ENCODE results near the gene IDUA. TPM values are rescaled to one million over a fixed set of nuclear protein-coding genes. Genes with fewer than 3 reads are reported as not detected.
A peak's percentile ranks its signal among the peaks of the same experiment; 100 is the strongest.

The IDUA gene
- total RNA-seq, 2 donors from 2014 or later: 22.4 to 25.6 TPM

GRCh38 chr4:1047976-1048772 is 61.3 kb downstream of the IDUA start:
- Histone ChIP-seq H3K27me3 (ENCODE audit: control insufficient read depth, insufficient read depth, low read length, poor library complexity, severe bottlenecking) (peaks cover 96% of the 10 kb centered on the region), H3K4me3 (ENCODE audit: low read length) (no peak overlapping the region), H3K4me1 (ENCODE audit: control insufficient read depth, insufficient read depth, low read length) (no peaks in the 10 kb centered on the region), H3K36me3 (ENCODE audit: control insufficient read depth, insufficient read depth, low read length) (no peaks in the 10 kb centered on the region), H3K27ac (ENCODE audit: low read depth, low read length) (no peak overlapping the region), H3K9me3 (ENCODE audit: control insufficient read depth, low read length) (no peaks in the 10 kb centered on the region), H3K9ac (ENCODE audit: extremely low read depth, low read length, poor library complexity, severe bottlenecking) (no peak overlapping the region)
- no peaks in the 10 kb centered on the region for H3K4me1 Mint-ChIP-seq
- DNase-seq: peak; percentile 49
- H3K27ac Mint-ChIP-seq: no peak overlapping the region
- WGBS, 2 experiments (ENCODE audit: insufficient coverage in 1 of 2, insufficient read length in 1 of 2): 88 to 93% methylated on average over 19 to 34 of the region's 34 CpGs
- no peaks in the 10 kb centered on the region for H3K36me3 Mint-ChIP-seq (ENCODE audit: low read depth)
- H3K27me3 Mint-ChIP-seq (ENCODE audit: insufficient read depth): peaks cover 86% of the 10 kb centered on the region
- H3K9me3 Mint-ChIP-seq: peaks cover 3% of the 10 kb centered on the region
- TF ChIP-seq CTCF (conservative IDR thresholded peaks at IDR 0.05): no peak
- no peak overlapping the region for H3K4me3 Mint-ChIP-seq

- Mint-ChIP-seq H3K4me1 (no peaks in the 10 kb centered on the region), H3K36me3 (ENCODE audit: low read depth) (no peaks in the 10 kb centered on the region), H3K27me3 (ENCODE audit: insufficient read depth) (peaks cover 88% of the 10 kb centered on the region), H3K4me3 (no peak overlapping the region), H3K27ac (no peak overlapping the region), H3K9me3 (peaks cover 3% of the 10 kb centered on the region)
- TF ChIP-seq CTCF (conservative IDR thresholded peaks at IDR 0.05): no peak
- H3K27me3 ChIP-seq (ENCODE audit: control insufficient read depth, insufficient read depth, low read length, poor library complexity, severe bottlenecking): peaks cover 96% of the 10 kb centered on the region
- no peaks in the 10 kb centered on the region for H3K9me3 ChIP-seq (ENCODE audit: control insufficient read depth, low read length)
- H3K27ac ChIP-seq (ENCODE audit: low read depth, low read length): no peak overlapping the region
- H3K4me3 ChIP-seq (ENCODE audit: low read length): no peak overlapping the region
- WGBS, 2 experiments (ENCODE audit: insufficient coverage in 1 of 2, insufficient read length in 1 of 2): 88 to 89% methylated on average over 14 to 16 of the region's 16 CpGs
- no peak overlapping the region for H3K9ac ChIP-seq (ENCODE audit: extremely low read depth, low read length, poor library complexity, severe bottlenecking)
- peak; percentile 44 for DNase-seq
- no peaks in the 10 kb centered on the region for H3K4me1 ChIP-seq (ENCODE audit: control insufficient read depth, insufficient read depth, low read length)
- no peaks in the 10 kb centered on the region for H3K36me3 ChIP-seq (ENCODE audit: control insufficient read depth, insufficient read depth, low read length)
These were observed 62.1 kb downstream of the IDUA start for GRCh38 chr4:1048773-1049590.

GRCh38 chr4:1049591-1049905 is 62.7 kb downstream of the IDUA start:
- H3K4me1 Mint-ChIP-seq: no peaks in the 10 kb centered on the region
- no peak overlapping the region for H3K27ac ChIP-seq (ENCODE audit: low read depth, low read length)
- H3K4me3 ChIP-seq (ENCODE audit: low read length): no peak overlapping the region
- H3K9ac ChIP-seq (ENCODE audit: extremely low read depth, low read length, poor library complexity, severe bottlenecking): no peak overlapping the region
- 91% methylated on average over 20 to 21 of the region's 21 CpGs for WGBS, 2 experiments (ENCODE audit: insufficient coverage in 1 of 2, insufficient read length in 1 of 2)
- H3K27me3 ChIP-seq (ENCODE audit: control insufficient read depth, insufficient read depth, low read length, poor library complexity, severe bottlenecking): peaks cover 96% of the 10 kb centered on the region
- no peaks in the 10 kb centered on the region for H3K9me3 ChIP-seq (ENCODE audit: control insufficient read depth, low read length)
- TF ChIP-seq CTCF (conservative IDR thresholded peaks at IDR 0.05): no peak
- H3K36me3 Mint-ChIP-seq (ENCODE audit: low read depth): no peaks in the 10 kb centered on the region
- H3K4me3 Mint-ChIP-seq: no peak overlapping the region
- H3K36me3 ChIP-seq (ENCODE audit: control insufficient read depth, insufficient read depth, low read length): no peaks in the 10 kb centered on the region
- H3K4me1 ChIP-seq (ENCODE audit: control insufficient read depth, insufficient read depth, low read length): no peaks in the 10 kb centered on the region
- DNase-seq: no peak
- H3K27me3 Mint-ChIP-seq (ENCODE audit: insufficient read depth): peaks cover 86% of the 10 kb centered on the region
- no peak overlapping the region for H3K27ac Mint-ChIP-seq
- H3K9me3 Mint-ChIP-seq: peaks cover 3% of the 10 kb centered on the region
